KBM-7 (cell line): ENCODE data around the gene ZNF579.

ENCODE experiments used
- DNase-seq: peaks from one replicate; pipeline ENCODE4 v3.0.0-alpha.2; 2015
- in situ Hi-C: fragments of 300-500 bp; cut with MboI; formaldehyde crosslinking; loops from 2 replicates; pipeline ENCODE4 v1.14.3; 2020; ENCODE audit warnings: low sequenced_read_pairs, low pct_unique_long_range_greater_than_20kb, mixed read lengths

Gene ZNF579, protein sequence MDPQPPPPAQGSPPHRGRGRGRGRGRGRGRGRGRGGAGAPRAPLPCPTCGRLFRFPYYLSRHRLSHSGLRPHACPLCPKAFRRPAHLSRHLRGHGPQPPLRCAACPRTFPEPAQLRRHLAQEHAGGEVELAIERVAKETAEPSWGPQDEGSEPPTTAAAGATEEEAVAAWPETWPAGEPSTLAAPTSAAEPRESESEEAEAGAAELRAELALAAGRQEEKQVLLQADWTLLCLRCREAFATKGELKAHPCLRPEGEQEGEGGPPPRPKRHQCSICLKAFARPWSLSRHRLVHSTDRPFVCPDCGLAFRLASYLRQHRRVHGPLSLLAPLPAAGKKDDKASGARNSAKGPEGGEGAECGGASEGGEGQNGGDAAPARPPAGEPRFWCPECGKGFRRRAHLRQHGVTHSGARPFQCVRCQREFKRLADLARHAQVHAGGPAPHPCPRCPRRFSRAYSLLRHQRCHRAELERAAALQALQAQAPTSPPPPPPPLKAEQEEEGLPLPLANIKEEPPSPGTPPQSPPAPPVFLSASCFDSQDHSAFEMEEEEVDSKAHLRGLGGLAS

DNA sequence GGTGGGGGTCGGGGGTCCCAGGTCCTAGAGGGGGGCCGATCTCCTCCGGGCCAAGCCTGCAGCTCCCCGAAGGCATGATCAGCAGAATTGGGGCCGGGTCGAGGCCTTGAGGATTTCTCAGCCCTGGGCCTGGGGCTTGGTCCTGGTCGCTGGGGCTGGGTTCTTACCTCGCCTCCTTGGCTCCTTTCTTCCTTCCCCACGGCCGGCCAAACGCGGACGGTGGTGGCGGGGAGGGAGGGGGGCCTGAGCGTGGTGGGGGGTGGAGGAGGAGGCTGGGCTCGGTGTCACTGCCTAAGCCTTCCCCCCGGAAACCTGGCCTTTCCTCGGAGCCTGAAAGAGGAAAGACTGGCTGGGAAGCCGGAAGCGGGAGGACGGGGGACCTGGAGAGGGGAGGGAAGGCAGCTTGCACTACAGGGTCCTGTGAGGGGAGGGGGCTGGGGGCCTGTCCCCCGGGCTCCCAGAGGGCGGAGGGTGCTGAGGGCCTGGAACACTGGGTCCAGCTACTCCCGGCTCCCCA lies at the start of gene ZNF579:
TSS of gene ZNF579 (minus strand) at position 221 of the 517 bp plus-strand sequence. CDS start 1,209 bp downstream, outside the sequence.
- in situ Hi-C loops: no loop called here
- DNase-seq: peak; percentile 91

DNA sequence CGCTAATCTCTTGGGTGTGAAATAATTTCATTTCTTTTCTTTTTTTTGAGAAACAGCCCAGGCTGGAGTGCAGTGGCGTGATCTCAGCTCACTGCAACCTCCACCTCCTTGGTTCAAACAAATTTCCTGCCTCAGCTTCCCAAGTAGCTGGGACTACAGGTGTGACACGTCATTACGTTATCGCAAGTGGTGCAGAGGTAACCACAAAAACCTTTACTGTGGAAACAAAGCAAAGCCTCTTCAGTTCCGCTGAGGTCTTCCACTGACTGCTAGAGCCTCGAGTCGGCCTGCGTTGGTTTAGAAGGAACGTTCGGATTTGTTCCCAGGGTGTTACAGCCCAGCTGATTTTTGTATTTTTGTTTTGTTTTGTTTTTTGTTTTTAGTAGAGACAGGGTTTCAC lies 45.7 kb upstream of the ZNF579 start:
- no peak for DNase-seq
- in situ Hi-C loops: no loop called here

DNA sequence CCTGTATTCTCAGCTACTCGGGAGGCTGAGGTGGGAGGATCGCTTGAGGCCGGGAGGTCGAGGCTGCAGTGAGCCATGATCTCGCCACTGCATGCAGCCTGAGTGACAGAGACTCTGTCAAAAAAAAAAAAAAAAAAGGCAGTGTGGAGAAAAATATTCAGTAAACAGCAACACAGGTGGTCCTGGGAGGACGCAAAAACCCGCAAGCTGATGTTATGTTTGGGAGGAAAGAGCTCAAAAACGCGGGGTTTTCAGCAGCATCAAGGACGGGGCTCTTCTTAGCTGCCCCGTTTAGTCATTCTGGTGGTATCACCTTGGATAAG lies 44.3 kb upstream of the ZNF579 start:
- in situ Hi-C loops: no loop called here
- no peak for DNase-seq

DNA sequence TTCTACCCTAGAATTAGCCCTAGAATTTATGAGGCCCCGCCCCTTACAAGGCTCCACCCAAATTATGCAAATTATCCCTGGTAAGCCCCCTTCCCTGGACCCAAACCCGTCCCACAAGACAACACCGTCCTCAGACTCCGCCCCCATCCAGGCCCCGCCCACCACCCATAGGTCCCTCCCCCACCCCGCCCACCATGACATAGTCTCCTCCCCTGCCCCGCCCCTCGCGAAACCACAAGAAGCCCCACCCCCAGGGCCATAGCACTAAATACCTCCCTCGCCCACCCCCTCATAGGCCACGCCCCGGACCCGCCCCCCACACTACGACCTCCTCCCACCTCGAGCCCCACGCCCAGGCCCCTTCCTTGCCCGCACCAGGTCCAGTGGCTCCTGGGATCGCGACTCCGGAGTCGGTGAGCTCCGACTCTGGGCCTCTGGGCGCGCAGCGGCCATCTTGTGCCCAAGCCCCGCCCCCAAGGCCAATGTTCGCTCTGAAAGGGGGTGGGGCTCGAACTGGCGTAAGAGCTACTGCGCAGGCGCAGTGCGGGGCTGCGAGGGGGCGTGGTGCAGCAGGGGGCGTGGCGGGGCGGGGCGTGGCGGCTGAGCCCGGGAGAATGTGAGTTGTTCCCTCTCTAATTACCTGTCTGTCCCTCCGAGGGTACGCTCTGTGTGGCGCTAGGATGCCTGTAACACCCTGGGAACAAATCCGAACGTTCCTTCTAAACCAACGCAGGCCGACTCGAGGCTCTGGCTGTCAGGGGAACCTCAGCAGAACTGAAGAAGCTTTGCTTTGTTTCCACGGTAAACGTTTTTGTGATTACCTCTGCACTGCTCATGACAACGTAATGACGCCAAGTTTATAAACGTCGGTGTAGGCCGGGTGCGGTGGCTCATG lies 43.7 kb upstream of the ZNF579 start, which contains the start of gene ZNF784:
TSS of gene ZNF784 (minus strand) at position 458 of the 895 bp plus-strand sequence. CDS start at position 453, 5 bp downstream.
- DNase-seq: peak; percentile 78
- in situ Hi-C loops: no loop called here

DNA sequence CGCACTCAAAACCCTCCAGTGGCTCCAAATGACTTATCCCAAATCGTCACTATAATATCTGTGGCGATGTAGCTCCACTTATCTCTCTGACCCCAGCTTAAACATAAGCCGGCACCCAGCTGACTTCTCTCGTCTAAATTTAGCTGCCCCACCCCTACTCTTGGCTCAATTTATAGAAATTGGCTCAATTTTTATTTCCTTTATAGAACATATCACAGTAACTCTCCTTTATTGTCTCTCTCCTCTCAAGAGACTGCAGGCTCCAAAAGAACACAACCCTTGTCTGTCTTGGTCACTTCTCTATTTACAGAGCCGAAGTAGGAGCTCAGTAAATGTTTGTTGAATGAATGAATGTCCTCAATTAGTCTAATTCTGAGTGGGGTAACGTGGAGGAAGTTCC lies 42.9 kb upstream of the ZNF579 start:
- in situ Hi-C loops: no loop called here
- DNase-seq: no peak

DNA sequence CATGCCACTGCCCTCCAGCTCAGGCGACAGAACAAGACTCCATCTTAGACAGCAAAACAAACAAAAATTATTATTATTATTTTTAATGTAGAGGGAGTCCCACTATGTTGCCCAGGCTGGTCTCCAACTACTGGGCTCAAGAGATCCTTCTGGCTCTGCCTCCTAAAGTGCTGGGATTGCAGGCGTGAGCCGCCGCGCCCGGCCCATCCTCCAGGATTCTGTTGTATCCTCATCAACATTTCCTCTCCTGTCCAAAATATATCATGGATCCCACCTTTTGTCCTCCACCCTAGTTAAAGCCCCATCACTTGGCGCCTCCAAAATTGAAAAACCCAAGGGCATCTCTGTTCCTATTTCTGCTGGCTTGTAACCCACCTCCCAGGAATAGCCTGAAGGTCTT lies 42.5 kb upstream of the ZNF579 start:
- DNase-seq: no peak
- in situ Hi-C loops: no loop called here

DNA sequence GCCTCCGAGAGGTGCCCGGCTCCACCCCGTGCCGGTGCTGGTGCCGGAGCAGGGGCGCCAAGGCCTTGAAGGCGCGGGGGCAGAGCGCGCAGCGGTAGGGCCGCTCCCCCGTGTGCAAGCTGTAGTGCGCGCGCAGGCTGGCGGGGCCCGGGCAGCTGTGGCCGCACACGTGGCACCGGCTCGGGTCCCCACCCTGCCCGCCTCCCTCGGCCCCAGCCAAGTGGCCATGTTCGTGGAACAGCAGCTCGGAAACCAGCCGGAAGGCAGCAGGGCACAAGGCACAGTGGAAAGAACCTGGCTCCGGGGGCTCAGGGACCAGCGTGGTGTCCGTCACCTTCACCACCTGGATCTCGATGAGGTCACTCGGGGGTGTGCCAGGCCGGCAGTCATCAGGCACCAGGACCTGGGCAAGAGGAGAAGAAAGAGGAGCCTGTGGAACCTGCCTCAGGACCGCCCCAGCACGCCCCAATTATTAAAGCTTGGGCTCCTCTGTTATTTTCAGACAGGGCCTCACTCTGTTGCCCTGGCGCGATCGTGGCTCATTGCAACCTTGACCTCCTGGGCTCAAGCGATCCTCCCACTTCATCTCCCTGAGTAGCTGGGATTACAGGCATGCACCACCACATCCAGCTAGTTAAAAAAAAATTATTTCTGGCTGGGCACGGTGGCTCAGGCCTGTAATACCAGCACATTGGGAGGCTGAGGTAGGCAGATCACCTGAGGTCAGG lies 41.8 kb upstream of the ZNF579 start:
- no peak for DNase-seq
- in situ Hi-C loops: no loop called here

DNA sequence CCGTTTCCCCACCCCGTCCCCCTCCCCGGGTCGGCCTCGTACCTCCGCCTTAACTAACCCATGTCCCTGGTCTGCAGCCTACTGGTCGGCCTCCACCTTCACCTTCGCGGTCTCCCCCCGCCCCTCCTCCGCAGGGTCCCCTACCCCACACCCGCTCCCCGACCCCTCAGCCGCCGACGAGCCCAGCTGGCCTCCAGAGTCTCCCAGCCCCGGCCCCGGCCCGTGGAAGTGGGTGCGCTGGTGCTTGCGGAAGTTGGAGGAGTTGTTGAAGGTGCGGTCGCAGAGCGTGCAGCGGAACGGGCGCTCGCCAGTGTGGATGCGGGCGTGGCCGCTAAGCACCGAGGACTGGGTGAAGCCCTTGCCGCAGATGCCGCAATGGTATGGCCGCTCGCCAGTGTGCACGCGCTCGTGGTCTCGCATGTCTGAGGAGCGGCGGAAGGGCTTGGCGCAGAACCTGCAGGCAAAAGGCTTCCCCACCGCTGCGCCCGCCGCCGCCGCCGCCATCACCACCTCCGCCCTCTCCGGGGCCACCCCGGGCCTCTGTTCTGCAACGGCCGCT lies 41.1 kb upstream of the ZNF579 start:
- in situ Hi-C loops: no loop called here

DNA sequence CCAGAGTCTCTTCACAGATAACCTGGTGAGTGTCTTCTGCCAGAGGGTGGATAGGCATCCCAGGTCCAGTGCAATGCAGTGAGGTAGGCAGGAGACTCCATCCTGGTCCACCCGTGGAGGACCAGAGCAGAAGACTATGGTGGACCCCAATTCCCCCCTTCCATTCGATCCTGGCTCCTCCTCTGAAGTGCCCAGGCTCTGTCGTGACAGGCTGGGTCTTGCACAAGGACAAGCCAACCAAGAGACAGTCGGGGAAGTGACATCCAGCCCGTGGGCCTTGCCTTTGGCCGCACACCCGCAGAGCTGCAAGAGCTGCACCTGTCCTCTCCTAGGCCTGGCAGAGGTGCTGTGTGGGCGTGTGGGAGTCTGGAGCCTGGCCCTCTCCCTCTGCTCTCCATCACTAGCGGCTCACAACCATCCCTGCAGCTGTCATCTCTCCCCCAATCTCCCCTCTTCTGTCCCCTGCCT lies 40.6 kb upstream of the ZNF579 start:
- no peak for DNase-seq
- in situ Hi-C loops: no loop called here

More for the DNA sequence above, 41.1 kb upstream of the ZNF579 start:
- no peak for DNase-seq

DNA sequence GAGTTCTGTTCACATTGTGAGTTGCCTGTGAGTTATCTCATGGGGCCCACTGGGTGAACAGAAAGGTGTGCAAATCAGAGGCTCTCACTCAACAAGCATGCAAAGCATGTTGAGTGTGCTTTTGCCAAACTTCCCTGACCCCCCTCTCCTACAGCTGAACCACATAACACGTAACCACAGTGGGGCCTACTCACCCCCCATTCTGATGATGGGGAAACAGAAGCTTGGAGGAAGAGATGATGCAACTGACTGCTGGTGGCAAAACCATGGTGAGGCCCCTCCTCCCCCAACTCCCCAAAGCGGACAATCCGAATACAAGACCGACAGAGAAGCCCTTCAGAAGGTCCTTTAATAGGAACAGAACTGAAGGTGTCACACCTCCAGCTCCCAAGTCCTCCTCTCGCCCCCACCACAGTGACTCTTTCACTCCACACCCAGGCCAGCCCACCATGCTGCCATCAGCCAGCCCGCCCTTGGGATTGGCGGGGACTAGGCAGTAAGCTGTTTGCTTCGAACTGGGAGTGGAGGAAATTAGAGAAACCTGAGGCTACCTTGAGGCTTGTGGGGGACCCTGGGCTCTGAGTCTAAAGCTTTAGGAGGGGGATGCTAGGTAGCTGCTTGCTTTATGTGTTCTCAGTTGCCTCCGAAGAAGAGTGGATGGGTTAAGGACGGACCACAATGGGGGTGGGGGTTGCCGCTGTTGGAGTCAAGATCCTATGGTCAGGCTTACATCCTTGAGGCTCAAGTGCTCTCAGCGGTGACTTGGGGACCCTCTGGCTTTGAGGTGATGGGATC lies 40.0 kb upstream of the ZNF579 start:
- no peak for DNase-seq
- in situ Hi-C loops: no loop called here

DNA sequence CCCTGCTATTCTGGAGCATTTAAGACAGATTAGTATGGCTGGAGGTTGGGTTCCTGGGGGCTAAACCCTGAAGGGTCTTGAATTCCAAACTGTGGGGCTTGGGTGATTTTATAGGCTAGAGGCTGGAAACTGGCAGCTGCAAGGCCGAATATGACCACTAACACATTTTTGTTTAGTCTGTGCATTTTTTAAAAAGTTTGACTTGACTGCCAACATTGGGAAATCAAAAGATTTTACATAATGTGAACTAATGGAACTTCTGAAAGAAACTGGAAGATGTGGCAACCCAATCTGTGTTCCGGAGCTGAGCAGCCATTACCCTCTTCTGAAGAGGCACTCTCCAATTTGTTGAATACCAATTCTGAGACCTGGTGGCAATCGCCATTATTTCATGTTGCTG lies 38.6 kb upstream of the ZNF579 start:
- in situ Hi-C loops: no loop called here
- no peak for DNase-seq

DNA sequence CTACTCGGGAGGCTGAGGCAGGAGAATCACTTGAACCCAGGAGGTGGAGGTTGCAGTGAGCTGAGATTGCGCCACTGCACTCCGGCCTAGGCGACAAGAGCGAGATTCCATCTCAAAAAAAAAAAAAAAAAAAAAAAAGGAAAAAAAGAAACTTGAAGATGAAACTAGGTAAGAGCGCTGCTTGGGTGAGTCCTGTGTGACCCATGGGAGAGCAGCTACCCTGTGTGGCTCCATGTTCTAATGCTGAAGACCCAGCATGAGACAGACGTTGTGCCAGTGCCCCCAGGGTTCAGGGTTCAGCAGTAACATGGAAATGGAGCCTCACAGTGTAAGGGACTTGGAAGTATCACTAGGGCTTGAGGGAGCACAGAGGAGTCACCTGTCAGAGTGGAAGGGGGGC lies 37.8 kb upstream of the ZNF579 start:
- in situ Hi-C loops: no loop called here
- DNase-seq: no peak

DNA sequence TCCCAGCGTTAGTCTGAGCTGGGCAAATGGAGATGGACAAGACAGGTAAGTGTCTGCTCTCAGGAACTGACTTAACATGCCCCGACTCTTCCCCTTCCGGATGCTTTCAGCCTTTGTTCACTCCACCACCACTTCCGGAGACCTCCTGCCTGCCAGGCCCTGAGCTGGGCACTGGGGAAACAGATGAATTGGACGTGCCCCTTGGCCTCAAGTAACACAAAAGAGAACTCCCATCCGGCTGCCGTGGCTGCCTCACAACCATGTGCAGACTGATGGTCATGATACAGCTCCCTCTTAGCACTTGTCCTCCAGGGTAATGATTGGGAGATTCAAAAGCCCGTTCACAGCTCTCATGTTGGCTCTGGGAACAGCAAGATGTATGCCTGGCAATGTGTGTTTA lies 36.8 kb upstream of the ZNF579 start:
- in situ Hi-C loops: no loop called here
- DNase-seq: no peak

DNA sequence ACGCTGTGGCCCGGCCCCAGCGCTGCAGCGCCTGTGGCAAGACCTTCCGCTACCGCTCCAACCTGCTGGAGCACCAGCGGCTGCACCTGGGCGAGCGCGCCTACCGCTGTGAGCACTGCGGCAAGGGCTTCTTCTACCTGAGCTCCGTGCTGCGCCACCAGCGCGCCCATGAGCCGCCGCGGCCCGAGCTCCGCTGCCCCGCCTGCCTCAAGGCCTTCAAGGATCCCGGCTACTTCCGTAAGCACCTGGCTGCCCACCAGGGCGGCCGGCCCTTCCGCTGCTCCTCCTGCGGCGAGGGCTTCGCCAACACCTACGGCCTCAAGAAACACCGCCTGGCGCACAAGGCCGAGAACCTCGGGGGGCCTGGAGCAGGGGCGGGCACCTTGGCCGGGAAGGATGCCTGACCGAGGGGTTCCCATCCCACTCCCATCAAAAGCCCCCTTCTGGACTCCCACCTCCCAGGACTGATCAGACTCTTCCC lies 35.8 kb upstream of the ZNF579 start:
- in situ Hi-C loops: no loop called here
- DNase-seq: no peak

DNA sequence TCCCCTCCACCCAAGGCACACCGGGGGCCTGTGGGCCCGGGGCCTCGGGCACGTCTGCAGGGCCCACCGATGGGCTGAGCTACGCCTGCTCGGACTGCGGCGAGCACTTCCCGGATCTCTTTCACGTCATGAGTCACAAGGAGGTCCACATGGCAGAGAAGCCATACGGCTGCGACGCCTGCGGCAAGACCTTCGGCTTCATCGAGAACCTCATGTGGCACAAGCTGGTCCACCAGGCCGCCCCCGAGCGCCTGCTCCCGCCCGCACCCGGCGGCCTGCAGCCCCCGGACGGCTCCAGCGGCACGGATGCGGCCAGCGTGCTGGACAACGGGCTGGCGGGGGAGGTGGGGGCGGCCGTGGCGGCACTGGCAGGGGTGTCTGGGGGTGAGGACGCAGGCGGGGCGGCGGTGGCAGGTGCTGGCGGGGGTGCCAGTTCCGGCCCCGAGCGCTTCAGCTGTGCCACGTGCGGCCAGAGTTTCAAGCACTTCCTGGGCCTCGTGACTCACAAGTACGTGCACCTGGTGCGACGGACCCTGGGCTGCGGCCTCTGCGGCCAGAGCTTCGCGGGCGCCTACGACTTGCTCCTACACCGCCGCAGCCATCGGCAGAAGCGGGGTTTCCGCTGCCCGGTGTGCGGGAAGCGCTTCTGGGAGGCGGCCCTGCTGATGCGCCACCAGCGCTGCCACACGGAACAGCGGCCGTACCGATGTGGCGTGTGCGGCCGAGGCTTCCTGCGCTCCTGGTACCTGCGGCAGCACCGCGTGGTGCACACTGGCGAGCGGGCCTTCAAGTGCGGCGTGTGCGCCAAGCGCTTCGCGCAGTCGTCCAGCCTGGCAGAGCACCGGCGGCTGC lies 35.1 kb upstream of the ZNF579 start:
- in situ Hi-C loops: no loop called here
- DNase-seq: no peak

DNA sequence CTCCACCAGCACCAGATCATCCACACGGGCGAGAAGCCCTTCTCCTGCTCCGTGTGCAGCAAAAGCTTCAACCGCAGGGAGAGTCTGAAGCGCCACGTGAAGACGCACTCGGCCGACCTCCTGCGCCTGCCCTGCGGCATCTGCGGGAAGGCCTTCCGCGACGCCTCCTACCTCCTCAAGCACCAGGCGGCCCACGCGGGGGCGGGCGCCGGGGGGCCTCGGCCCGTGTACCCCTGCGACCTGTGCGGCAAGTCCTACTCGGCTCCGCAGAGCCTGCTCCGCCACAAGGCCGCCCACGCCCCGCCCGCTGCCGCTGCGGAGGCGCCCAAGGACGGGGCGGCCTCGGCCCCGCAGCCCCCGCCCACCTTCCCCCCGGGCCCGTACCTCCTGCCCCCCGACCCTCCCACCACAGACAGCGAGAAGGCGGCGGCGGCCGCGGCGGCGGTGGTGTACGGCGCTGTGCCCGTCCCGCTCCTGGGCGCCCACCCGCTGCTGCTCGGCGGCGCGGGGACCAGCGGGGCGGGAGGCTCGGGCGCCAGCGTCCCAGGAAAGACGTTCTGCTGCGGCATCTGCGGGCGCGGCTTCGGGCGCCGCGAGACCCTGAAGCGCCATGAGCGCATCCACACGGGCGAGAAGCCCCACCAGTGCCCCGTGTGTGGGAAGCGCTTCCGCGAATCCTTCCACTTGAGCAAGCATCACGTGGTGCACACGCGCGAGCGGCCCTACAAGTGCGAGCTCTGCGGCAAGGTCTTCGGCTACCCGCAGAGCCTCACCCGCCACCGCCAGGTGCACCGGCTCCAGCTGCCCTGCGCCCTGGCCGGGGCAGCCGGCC lies 34.3 kb upstream of the ZNF579 start:
- no peak for DNase-seq
- in situ Hi-C loops: no loop called here
